Fibroblast of pulmonary artery (primary cell): ENCODE results near the gene ZNF440.
"Not testable (repeated sequence)": the region's sequence is repeated elsewhere in the genome, so short reads cannot be mapped to it uniquely, and the experiment has no call there.

Source experiments
- DNase-seq: peaks from one replicate; pipeline ENCODE4 v3.0.0-alpha.2; 2010; ENCODE audit warnings: low read depth
- H3K4me3 ChIP-seq: replicated peaks from 2 replicates; pipeline ENCODE4 v1.5.1; 2011; ENCODE audit warnings: low read depth, mild to moderate bottlenecking, control low read depth, low read length, moderate library complexity
- CTCF ChIP-seq: IDR thresholded peaks from 2 replicates; pipeline ENCODE4 v1.5.1; 2011; ENCODE audit warnings: mild to moderate bottlenecking, control low read depth, low read length, inconsistent platforms; ENCODE audit errors: missing control alignments

The ZNF440 gene

GRCh38 chr19:11798391-11799330 lies 15.4 kb upstream of the ZNF440 start, which contains the start of gene ZNF491:
TSS of gene ZNF491 (plus strand) at chr19:11798523. CDS start at chr19:11805954, 7,431 bp downstream.
- H3K4me3 ChIP-seq, result peak within 1 kb of the TSS; percentile 69
- DNase-seq, result peak; percentile 85
- TF ChIP-seq CTCF, result no peak

- TF ChIP-seq CTCF, result no peak
- DNase-seq, result no peak
- no peak overlapping the region for H3K4me3 ChIP-seq
Measured at GRCh38 chr19:11806354-11807098, 7.5 kb upstream of the ZNF440 start.

GRCh38 chr19:11807099-11807380 lies 7.0 kb upstream of the ZNF440 start:
- no peak for DNase-seq
- no peak overlapping the region for H3K4me3 ChIP-seq
- no peak for TF ChIP-seq CTCF

GRCh38 chr19:11813703-11814028 lies 407 bp upstream of the ZNF440 start:
- no peak for TF ChIP-seq CTCF
- DNase-seq, result no peak
- H3K4me3 ChIP-seq, result peak overlapping the region; percentile 78

- no peak for TF ChIP-seq CTCF
- peak overlapping the region; percentile 78 for H3K4me3 ChIP-seq
- peak; percentile 51 for DNase-seq
Measured at GRCh38 chr19:11814700-11815035, 595 bp downstream of the ZNF440 start.

GRCh38 chr19:11821474-11822109 lies 7.5 kb downstream of the ZNF440 start:
- TF ChIP-seq CTCF, result no peak
- DNase-seq, result peak; percentile 50
- no peak overlapping the region for H3K4me3 ChIP-seq

- not testable (repeated sequence) for H3K4me3 ChIP-seq, DNase-seq
Measured at GRCh38 chr19:11828957-11829876, 15.1 kb downstream of the ZNF440 start.
